ENCODE results near the gene TNFRSF1A.

Gene TNFRSF1A

GRCh38 chr12:6375269-6376078 lies 33.6 kb upstream of the TNFRSF1A start, which contains the start of gene SCNN1A:
Gene SCNN1A (minus strand): TSS chr12:6375563. CDS start chr12:6374783, 780 bp downstream.
- intact Hi-C loops (cut with DNase I): no loop called here
- peak in 1 of 42 donors; percentile 7 for DNase-seq

GRCh38 chr12:6374786-6375160 lies 32.9 kb upstream of the TNFRSF1A start:
- intact Hi-C loops (cut with DNase I): no loop called here
- no peak for DNase-seq

- no peak for DNase-seq
Observed at GRCh38 chr12:6374028-6374785, 32.3 kb upstream of the TNFRSF1A start.

GRCh38 chr12:6373022-6373787 lies 31.3 kb upstream of the TNFRSF1A start:
- intact Hi-C loops (cut with DNase I): no loop called here
- DNase-seq: no peak

More at GRCh38 chr12:6374028-6374785, 32.3 kb upstream of the TNFRSF1A start:
- intact Hi-C loops (cut with DNase I): no loop called here

- no peak for DNase-seq
- intact Hi-C loops (cut with DNase I): no loop called here
Observed at GRCh38 chr12:6372403-6373003, 30.6 kb upstream of the TNFRSF1A start.

GRCh38 chr12:6370994-6371754 lies 29.3 kb upstream of the TNFRSF1A start:
- intact Hi-C loops (cut with DNase I): no loop called here
- peak in 13 of 42 donors; percentile 20 to 56 (median 34) for DNase-seq

- intact Hi-C loops (cut with DNase I): no loop called here
- no peak for DNase-seq
Observed at GRCh38 chr12:6370576-6370935, 28.7 kb upstream of the TNFRSF1A start.

GRCh38 chr12:6369916-6370575 lies 28.2 kb upstream of the TNFRSF1A start:
- no peak for DNase-seq
- intact Hi-C loops (cut with DNase I): no loop called here

GRCh38 chr12:6368906-6369525 lies 27.1 kb upstream of the TNFRSF1A start:
- DNase-seq: no peak

GRCh38 chr12:6367969-6368892 lies 26.4 kb upstream of the TNFRSF1A start:
- no peak for DNase-seq
- intact Hi-C loops (cut with DNase I): no loop called here

More at GRCh38 chr12:6368906-6369525, 27.1 kb upstream of the TNFRSF1A start:
- intact Hi-C loops (cut with DNase I): no loop called here

GRCh38 chr12:6367065-6367968 lies 25.4 kb upstream of the TNFRSF1A start:
- DNase-seq: peak in 6 of 42 donors; percentile 13 to 58 (median 26)

GRCh38 chr12:6364044-6364374 lies 22.1 kb upstream of the TNFRSF1A start:
- peak in 1 of 42 donors; percentile 16 for DNase-seq
- intact Hi-C loops (cut with DNase I): no loop called here

More at GRCh38 chr12:6367065-6367968, 25.4 kb upstream of the TNFRSF1A start:
- intact Hi-C loops (cut with DNase I): no loop called here

- peak in 18 of 42 donors; percentile 21 to 67 (median 44) for DNase-seq
- intact Hi-C loops (cut with DNase I): no loop called here
Observed at GRCh38 chr12:6363330-6364043, 21.6 kb upstream of the TNFRSF1A start.

- intact Hi-C loops (cut with DNase I): no loop called here
- DNase-seq: no peak
Observed at GRCh38 chr12:6363010-6363329, 21.1 kb upstream of the TNFRSF1A start.

GRCh38 chr12:6362403-6362802 lies 20.5 kb upstream of the TNFRSF1A start:
- DNase-seq: no peak

More at GRCh38 chr12:6362403-6362802, 20.5 kb upstream of the TNFRSF1A start:
- intact Hi-C loops (cut with DNase I): no loop called here
